HG02884 (cell line): Measurements from ENCODE around the gene CTDSPL.
"Not testable (repeated sequence)": the region's sequence is repeated elsewhere in the genome, so short reads cannot be mapped to it uniquely, and the experiment has no call there.

Experiments used
- ATAC-seq: cut with Tn5 transposase; IDR thresholded peaks from one replicate; pipeline ENCODE4 v1.9.1; 2021; ENCODE audit warnings: mild to moderate bottlenecking, moderate library complexity; ENCODE audit not compliant: unreplicated experiment

CTDSPL gene

GRCh38 chr3:38031022-38031994, 169.6 kb downstream of the CTDSPL start:
- ATAC-seq = no peak

GRCh38 chr3:38032328-38032865, 170.7 kb downstream of the CTDSPL start:
- no peak for ATAC-seq

GRCh38 chr3:38033586-38033985, 171.9 kb downstream of the CTDSPL start:
- not testable (repeated sequence) for ATAC-seq
